Ammon's horn (tissue), 1 donor: Measurements from ENCODE around the gene ACVR1.
"Not testable (repeated sequence)": the region's sequence is repeated elsewhere in the genome, so short reads cannot be mapped to it uniquely, and the experiment has no call there.

Source experiments
- DNase-seq: peaks from one replicate; pipeline ENCODE4 v3.0.0-alpha.2; 2016; ENCODE audit warnings: low spot score

Gene ACVR1

DNA sequence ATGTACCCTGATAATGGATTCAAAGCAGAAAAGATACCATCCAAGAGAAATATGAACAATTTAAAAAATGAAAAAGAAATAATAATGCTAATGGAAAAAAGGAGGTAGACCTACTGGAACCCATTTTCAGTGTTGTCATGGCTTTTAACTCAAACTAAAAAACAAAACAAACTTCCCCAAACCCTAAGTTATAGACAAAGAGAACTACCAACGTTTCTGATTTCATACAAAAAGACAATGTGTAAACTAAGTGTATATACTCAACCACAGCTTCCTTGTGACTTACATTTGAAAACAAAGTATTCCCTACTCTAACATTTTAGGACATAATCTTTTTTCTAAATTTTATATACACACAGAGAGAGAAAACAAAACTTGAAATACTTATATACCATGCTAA lies 45.9 kb downstream of the ACVR1 start:
- DNase-seq: no peak

DNA sequence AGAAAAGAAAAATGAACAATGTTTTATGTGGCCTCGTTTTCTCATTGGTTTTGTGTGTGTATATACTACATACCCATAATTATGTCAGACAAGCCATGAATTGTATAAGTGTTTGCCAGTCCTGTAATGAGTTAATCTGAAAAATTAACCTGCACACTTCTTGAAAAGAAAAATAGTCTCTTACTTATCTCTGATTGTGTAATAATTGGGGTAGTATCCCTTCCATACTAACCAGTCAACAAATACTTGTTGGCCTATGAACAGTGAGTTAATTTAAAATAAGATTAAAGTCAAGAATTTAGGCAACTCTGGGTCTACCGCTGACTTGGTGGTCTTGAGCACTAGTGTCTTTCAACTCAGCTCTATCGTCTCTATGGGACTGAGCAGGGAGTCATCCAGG lies 48.8 kb downstream of the ACVR1 start:
- DNase-seq: no peak

DNA sequence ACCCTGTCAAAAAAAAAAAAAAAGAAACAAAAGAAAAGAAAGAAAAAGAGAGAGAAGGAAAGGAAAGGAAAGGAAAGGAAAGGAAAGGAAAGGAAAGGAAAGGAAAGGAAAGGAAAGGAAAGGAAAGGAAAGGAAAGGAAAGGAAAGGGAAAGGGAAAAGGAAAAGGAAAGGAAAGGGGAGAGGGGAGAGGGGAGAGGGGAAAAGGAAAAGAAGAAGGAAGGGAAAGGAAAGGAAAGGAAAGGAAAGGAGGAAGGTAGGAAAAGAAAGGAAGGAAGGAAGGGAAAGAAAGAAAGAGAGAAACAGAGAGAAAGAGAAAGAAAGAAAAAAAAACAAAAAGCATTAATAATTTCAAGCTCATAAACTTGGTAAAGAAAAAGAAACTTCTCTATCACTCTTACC lies 49.5 kb downstream of the ACVR1 start:
- not testable (repeated sequence) for DNase-seq

DNA sequence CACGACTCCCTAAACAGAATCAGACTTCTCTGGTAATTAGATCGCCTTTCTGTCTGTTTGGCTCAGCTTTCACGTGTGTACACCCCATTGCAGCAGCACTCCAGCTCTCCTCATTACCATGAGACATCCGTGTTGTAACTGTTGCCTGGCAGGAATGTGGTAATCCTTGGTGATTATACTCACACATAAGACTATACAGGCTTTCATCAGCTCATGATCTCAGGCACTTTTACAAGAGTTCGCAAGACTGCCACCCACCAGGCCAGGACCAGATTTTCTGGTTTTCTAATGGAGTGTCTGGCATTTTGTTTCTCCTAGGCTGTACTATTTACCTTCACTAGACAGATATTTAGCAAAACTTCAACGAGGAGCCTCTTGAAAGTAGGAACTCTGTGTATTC lies 50.2 kb downstream of the ACVR1 start:
- no peak for DNase-seq

DNA sequence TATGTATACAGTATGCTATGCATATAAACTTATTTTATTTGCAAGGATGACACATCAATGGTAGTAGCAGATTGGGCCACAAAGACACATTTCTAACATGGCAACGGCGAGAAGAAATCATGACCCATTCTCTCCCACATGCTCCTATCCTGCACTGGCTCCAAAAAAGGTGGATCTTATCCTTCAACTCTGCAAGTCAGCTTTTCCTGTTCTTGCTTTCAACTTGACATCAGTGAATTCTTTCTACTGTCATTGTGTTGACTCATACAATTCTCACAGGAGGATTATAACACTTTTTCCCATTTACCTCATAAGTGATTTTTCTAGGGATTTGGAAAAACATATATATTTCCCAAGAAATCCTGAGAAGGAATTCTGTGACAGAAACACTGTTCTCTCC lies 53.1 kb downstream of the ACVR1 start:
- no peak for DNase-seq

DNA sequence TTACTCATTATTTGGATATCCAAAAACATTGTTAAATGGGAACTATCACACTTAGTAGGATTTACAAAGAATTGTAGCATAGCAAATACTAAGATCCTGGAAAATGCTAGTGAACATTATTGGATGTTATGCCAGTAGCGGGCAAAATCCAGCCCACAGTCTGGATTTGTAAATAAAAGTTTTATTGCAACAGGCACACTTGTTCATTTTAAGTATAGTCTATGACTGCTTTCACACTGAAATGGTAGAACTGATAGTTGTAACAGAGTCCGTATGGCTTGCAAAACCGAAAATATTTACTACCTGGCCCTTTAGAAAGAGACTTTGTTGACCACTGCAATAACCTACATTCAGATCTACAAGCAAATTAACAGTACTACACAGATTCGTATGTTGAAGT lies 53.6 kb downstream of the ACVR1 start:
- no peak for DNase-seq

DNA sequence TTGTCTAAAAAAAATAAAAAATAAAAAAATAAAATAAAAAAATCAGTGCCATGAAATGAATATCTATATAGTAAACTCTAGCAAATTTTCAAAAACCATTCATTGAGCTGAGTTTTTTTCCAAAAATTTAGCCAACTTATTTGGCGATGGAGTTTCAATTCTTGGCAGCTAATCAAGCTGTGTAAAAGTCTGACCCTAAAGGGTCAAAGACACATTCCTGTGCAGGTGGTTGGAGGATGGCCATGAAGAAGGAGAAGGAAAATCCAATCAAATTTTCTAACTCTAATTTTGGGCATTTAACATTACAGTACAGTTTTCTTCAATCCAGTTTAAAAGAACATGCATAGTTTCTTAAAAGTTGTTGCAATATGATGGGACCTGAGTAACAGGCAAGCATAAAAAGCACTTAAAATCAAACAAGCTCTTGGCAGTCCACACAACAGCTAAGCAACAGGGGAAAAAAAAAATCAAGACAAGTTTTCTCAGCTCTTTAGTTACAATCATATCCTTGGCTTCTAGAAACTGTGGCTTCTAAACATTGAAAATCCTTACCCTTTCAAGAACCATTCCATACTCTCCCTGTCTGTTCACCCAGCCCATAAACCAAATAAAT lies 54.5 kb downstream of the ACVR1 start:
- DNase-seq: no peak

DNA sequence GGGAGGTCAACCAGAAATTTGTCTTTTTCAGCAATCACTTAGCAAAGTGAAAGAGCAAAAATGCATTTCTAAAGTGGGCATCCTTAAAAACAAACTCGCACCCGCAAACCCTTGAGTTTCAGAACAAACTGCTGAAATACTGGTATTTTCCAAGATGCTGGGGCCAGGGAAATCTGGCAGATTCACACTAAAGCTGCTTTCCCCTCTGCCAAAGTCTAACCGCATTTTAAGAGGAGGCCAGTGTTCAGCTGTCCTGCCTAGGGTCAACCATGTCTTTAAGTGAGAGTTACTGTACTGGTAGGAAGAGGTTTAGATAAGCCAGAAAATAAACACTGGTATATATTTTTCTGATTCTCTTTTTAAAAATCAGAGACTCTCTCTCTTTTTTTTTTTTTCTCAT lies 55.9 kb downstream of the ACVR1 start:
- no peak for DNase-seq

DNA sequence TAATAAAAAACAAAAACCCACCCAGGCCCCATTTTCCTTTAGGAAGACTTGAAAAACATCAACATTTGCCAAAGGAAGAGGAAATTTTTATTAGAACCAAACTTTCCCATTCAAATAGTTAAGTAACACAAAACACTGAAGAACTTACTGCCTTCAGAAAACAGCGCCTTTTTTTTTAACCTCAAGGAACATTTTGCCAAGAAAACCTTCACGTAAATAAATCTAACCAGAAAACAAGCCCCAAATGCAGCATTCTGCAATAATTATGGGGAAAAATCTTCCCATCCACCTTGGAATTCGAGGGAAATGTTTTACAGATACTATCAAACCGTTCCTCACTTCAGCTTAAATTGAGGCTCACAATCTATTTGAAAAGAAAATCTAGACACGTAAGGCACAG lies 56.4 kb downstream of the ACVR1 start:
- no peak for DNase-seq

DNA sequence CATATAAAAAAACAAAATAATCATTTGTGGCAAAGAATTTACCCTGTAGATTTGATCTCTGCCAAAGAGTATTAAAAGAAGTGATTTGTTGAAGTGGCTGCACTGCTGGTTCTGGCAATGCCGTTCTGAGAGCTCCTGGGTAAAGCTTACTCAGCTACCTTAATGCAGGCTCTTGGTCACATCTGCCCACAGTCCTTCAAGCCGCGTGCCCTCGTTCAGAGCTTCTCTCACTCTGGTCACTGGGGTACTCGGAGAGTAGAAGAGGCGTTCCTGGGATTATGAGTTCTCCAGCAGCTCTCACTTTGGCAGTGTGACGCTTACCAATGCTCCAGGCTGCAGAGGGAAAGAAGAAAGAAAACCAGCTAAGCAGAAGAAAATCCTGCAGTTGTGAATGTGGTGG lies 57.9 kb downstream of the ACVR1 start:
- DNase-seq: no peak

DNA sequence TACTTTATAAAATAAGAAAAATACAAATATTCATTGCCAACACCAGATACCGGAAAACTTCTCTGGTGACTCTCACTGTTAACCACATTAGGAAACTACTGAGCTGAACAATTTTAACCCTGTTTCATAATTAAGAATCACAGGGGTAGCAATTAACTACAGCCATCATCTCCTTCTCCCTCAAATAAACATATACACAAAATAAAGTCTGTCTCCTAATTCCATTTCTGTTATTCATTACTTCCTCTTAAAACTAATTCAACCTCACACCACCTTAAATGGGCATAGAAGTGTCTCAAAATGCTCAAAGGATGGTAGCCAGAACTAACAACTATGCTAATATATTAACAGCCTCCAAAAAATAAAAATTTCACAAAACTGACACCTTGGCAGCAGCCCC lies 60.7 kb downstream of the ACVR1 start:
- DNase-seq: no peak

DNA sequence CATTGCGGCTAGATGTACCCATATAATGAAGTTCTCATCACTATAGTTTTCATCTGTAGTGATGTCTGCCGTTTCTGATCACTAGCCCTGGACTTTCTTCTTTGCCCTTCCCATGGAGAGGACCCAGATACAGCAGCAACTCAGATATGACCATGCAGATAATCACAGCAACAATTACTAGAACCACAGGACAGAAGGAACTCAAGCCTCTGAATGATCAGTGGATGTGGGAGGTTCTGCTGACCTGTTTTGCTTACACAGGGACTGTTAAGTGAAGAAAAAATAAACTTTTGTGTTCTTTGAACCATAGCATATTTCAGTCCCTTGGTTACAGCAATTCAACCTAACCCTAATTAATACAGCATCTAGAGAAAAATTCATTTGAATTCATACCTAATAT lies 62.7 kb downstream of the ACVR1 start:
- DNase-seq: no peak

DNA sequence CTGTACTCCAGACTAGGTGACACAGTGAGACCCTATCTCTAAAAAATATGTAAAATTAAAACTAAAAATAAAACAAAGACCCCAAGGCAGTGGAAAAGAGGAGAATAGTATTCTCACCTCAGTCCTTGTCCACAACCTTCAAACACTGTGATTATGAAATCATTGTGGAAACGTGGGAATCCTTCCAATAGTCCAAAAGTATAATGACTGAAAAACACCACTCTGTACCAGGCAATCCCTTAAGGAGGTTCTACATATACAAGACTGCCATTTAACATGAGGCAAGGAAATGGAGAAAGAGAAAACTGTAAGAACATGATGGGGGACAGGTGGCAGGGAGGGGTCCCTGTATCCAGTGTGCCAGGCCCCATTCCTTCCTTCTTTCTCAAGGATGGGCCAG lies 66.1 kb downstream of the ACVR1 start:
- DNase-seq: no peak

DNA sequence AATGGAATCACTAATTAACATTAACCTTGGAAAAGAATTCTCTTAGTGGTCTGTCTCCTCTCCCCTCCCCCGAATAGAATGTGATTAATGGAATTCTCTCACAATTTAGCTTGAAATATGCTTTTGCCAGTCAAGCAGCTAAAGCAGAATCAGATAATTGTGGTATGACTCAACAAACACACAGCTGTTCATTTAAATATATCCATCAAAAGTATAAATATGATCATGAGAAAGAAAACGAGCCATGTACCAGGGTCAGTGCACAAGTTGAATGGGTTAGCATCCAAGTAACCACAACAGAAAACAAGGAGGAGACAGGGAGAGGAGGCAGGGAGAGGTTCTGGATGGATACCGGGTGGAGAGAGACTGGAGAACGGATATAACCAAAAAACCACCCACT lies 66.9 kb downstream of the ACVR1 start:
- DNase-seq: no peak

DNA sequence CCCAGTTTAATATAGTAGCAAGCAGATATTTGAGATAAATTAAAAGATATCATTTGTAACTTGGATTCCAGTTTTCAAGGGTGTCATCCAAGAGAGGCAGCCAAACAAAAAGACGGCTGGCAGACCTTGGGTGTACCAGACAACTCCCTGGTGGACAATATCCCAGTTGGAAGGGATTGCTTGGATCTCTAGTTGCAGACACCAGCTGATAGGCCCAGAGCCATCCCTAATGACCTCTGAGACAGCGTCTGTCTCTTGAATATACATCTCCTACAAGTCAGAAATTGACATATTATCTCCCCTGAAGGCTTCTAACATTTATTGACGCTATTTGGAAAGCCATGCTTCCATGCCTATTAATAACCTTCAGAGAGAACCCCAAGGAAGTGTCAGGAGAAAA lies 67.7 kb downstream of the ACVR1 start:
- DNase-seq: no peak

DNA sequence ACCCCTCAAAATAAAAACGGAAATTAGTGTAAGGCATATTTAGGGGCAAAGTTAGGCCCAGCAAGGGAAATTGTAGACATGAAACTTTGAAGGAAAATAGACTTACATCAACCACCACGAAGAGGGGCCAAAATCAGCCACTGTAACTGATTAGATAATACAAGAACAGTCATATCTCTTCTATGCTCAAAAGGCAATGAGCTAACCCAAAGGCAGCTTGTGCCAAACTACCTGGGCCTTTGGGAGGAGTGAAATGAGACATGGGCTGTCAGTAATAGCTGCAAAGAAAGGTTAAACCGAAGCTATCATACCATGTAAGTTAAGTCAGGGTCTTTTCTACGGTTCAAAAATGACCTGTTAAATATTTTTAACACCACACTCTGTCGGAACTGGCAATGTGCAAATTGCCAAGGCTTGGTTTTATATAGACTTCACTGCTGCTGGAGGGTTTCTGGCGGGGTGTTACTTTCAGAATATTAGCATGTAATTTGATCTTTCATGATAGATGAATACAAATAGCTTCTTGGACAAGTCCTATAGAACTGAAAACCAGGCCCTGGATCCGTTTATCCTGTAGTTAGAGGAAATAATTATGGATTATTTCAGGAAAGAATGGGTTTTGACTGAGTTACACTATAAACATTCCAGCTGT lies 69.6 kb downstream of the ACVR1 start:
- no peak for DNase-seq

DNA sequence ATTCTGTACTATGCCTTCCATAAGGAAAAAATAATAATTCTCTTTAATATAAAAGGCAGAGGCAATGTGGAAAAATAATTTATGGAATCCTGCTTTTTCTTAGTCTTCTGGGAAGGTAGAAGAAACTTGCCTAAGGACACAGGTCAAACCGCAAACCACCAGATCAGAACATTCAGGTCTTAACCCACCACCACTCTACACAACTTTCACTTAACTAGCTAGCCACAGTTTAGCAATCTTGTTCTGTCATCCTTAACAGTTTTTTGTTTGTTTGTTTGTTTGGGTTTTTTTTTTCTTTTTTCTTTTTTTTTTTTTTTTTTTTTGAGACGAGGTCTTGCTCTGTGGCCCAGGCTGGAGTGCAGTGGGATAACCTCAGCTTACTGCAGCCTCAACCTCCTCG lies 70.6 kb downstream of the ACVR1 start:
- DNase-seq: no peak

DNA sequence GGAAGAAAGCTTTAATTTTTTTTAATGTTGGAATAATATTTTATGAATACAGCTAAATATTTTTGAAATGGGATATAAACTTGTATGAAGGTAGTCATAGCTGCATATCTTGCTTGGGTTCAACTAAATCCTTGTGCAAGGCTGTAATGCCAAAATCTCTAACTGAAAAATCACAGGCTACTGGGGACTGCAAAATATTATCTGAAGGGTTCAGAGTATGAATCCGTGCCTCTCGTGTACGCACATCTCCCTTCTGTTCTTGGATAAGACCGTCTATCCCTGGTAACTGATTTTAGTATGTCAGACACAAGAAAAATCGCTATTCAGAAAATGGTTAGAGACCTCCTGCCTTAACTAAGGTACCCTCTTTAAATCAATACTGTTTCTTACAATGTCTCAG lies 71.8 kb downstream of the ACVR1 start:
- no peak for DNase-seq

DNA sequence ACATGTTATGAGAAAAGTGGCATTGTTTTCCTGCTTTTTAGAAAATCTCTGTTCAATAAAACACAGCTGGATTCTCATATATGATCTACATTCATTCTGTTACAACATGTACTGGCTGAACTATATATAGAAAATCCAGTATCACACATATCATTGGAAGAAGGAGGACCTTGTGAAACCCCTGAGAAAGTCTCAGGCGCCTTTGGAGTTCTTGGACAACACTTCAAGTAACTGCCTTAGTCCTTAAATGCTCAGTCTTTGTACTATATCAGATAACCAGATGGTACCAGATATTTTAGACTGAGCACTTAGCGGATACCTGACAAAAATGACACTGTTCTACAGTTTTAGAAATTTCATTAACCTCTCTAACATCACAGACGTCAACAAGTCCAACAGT lies 72.2 kb downstream of the ACVR1 start:
- DNase-seq: no peak

DNA sequence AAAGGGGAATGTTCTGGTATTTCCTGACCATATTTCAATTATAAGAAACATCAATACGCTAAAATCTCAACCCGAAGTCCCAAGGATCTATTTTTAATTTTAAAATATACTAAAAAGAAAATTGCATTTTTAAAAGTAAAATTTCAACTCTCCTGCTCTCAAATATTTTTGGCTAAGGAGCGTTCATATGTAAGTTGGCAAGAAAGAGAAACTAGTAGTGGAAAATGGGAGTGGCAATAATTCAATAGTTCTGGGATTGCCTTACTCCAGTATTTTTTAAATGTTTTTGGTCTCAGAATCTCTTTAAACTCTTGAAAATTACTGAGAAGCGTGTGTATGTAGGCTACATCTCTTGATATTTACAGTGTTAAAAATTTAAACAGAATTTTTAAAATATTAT lies 72.7 kb downstream of the ACVR1 start:
- no peak for DNase-seq

DNA sequence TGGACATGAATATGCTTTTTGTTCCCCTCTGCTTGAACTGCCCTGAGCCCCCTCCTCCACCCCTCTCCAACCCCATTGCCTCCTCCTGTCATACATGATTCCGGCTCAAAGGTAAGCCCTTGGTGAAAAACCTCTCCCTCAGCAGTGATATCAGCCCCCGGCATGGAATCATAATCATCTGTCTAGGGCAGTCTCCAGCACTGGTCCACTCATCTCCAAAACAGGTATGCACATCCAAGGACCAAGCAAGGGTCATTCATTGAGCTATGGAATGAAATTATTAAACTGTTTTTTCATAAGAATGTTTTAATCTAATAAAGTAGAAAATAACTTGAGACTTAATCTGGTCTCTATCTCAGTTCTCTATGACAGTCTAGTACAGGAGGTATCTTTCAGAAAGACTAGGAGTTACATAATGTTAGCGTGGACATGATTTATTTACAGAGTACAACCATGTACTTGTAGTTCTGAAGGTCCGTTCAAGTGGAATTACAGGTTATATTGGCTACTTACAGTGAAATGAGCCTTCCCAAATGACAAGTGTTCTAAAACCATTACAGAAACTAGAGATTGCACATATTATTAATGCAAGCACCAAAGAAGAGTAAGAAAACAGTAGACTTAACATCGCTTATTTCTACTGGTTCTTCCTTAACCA lies 75.2 kb downstream of the ACVR1 start:
- DNase-seq: no peak

DNA sequence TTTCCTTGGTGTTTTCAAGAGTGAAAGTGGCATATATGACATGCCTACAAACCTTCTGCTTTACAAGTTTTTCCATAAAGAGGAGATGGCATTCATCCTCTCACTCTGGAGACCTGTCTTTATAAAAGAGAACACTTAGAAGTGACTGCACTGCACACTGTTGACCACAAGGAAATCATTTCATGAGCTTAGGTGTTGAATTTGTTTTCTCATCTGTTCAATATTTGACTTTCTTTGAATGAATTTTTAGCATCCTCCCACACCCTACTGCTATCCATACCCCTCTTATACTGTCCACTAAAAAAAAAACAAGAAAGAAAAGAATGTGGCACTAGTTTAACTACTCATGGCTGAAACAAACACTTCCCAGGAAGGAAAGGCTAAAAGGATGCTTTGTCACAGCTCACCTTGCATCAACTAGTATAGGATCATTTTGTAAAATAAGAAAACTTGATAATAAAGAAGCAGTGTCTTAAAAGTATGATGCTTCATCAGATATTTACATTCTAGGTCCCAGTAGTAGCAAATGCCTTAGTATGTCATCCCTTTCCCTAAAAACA lies 83.0 kb downstream of the ACVR1 start:
- DNase-seq: no peak

DNA sequence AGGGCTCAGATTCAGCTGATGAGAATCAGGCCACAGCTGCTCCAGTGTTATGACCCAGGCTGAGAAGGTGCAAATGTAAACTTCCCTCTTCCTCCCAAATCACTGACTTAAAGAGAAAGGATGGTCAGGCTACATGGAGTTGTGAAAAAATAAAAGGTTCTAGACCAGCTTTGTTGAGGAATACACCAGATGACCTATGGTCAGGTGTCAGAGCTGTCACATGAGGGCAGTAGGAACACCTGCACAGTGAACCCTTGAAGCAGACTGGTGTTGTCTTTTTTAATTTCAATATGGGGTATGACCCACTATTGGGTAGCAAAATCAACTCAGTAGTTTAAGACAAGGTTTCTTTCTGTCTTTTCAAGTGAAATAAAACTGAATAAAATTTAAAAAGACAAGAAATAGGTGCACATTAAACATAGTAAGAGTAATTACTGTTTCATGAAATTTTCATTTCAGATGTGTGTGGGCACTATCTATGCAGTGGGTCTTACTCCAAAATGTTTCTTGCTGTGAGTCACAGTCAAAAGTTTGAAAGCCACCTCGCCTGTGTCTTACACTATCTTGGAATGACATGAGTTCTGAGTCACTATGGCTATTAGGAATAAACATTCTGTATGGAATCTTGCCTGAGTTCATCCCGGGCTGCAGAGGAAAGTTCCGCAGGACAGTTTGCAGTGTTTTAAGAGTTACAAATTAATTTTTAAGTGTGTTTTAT lies 83.6 kb downstream of the ACVR1 start:
- DNase-seq: no peak
